Measurements from ENCODE around the gene MRPS18A.

GRCh38 chr6:43629104-43629504, 58.5 kb downstream of the MRPS18A start, which contains the start of gene GTPBP2:
- no peak for TF ChIP-seq CTCF (conservative IDR thresholded peaks at IDR 0.05; ENCODE audit: low read depth, low read length)
- TF ChIP-seq EZH2 (IDR thresholded peaks at IDR 0.05; ENCODE audit: low read length, unreplicated experiment) = no peak

Data from PC-3 (cell line).